PFSK-1 (cell line): Measurements from ENCODE around the gene TIMM21.

Source experiments
- FOXP2 ChIP-seq: optimal IDR thresholded peaks from 2 replicates; pipeline ENCODE3; 2011; ENCODE audit warnings: borderline replicate concordance, control low read depth, inconsistent platforms; ENCODE audit not compliant: insufficient read depth; ENCODE audit errors: extremely low read length, extremely low read depth
- POLR2AphosphoS5 ChIP-seq: IDR thresholded peaks from 2 replicates; pipeline ENCODE4 v1.6.1; 2012; ENCODE audit warnings: low read depth, mild to moderate bottlenecking, control low read depth, low read length, moderate library complexity
- SIN3A ChIP-seq: IDR thresholded peaks from 2 replicates; pipeline ENCODE4 v1.6.1; 2012; ENCODE audit warnings: mild to moderate bottlenecking, low read length, moderate library complexity, borderline replicate concordance; ENCODE audit not compliant: insufficient read depth
- TAF1 ChIP-seq: IDR thresholded peaks from 2 replicates; pipeline ENCODE4 v1.6.1; 2012; ENCODE audit warnings: low read length, control low read depth, borderline replicate concordance; ENCODE audit not compliant: insufficient read depth
- TF ChIP-seq, protein P1 (sequence below), 2 experiments: IDR thresholded peaks; 2 replicates each; pipeline versions ENCODE4 v1.6.1 to v1.8.0; 2011 to 2012; ENCODE audit warnings: low read depth in 2 of 2, low read length in 2 of 2, control low read depth in 1 of 2, inconsistent platforms in 1 of 2, mild to moderate bottlenecking in 1 of 2, moderate library complexity in 1 of 2; ENCODE audit not compliant: insufficient read depth in 1 of 2

TIMM21 gene

DNA sequence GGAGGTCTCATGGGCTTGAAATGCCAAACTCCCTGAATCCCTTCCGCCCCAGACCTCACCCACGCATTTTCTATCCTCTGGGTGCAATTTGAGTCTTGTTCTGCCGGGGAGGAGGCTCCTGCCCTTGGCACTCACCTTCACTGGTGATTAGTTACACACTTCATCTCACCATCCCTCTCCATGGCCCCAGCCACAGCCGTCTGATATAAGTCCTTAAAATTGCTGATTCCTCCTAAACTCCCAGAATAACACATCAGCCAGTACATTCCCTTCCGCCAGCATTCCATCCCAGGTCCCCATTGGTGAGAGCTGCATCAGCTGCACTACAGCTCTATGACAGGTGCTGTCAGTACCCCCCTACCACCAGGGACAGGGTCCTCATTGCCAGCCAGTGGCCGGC is 3.9 kb downstream of the TIMM21 start:
- TF ChIP-seq TAF1 (no peak), FOXP2 (no peak), SIN3A (no peak), POLR2AphosphoS5 (no peak)
- TF ChIP-seq, protein P1, sequence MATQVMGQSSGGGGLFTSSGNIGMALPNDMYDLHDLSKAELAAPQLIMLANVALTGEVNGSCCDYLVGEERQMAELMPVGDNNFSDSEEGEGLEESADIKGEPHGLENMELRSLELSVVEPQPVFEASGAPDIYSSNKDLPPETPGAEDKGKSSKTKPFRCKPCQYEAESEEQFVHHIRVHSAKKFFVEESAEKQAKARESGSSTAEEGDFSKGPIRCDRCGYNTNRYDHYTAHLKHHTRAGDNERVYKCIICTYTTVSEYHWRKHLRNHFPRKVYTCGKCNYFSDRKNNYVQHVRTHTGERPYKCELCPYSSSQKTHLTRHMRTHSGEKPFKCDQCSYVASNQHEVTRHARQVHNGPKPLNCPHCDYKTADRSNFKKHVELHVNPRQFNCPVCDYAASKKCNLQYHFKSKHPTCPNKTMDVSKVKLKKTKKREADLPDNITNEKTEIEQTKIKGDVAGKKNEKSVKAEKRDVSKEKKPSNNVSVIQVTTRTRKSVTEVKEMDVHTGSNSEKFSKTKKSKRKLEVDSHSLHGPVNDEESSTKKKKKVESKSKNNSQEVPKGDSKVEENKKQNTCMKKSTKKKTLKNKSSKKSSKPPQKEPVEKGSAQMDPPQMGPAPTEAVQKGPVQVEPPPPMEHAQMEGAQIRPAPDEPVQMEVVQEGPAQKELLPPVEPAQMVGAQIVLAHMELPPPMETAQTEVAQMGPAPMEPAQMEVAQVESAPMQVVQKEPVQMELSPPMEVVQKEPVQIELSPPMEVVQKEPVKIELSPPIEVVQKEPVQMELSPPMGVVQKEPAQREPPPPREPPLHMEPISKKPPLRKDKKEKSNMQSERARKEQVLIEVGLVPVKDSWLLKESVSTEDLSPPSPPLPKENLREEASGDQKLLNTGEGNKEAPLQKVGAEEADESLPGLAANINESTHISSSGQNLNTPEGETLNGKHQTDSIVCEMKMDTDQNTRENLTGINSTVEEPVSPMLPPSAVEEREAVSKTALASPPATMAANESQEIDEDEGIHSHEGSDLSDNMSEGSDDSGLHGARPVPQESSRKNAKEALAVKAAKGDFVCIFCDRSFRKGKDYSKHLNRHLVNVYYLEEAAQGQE (IDR thresholded peaks at IDR 0.05; ENCODE audit: insufficient read depth in 1 of 2, low read depth in 2 of 2, low read length in 2 of 2), result no peak

DNA sequence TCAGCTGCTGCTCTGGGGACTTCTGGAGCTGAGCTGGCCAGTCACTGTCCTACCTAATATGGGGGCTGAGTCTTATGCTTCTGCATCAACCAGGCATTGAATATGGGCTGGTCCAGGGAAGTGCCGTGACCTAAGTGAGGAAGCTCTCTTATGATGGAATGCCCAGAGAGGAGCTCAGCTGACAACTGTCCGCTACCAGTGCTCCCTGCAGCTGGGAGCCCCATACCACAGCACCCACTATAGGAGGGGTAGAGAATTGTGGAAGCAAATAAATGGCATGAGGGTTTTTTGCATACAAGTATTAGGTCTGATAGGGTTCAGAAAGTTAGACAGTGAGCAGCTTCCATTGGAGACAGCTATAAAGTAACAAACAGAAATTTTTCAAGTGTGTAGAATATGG is 4.5 kb downstream of the TIMM21 start:
- TF ChIP-seq TAF1 (no peak), FOXP2 (no peak)
- TF ChIP-seq, protein P1 (IDR thresholded peaks at IDR 0.05; ENCODE audit: insufficient read depth in 1 of 2, low read depth in 2 of 2, low read length in 2 of 2), result no peak

DNA sequence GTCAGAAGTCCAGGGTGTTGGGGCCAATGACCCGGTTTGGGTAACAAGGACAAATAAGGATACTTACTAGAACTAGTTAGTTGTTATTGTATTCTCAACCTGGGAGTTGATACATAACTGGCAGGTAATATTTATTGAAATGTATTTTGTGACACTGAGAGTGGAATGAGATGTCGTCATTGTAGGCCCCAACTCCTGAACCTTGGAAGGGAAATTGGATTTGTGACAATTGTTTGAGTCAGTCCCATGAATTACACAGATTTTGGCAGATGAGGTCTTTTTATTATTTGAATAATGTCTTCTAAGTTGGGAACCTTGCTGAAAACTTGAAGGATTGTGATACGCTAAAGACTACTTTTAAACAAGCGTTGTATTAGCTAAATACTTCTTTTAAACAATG is 5.1 kb downstream of the TIMM21 start:
- TF ChIP-seq FOXP2 (no peak), SIN3A (no peak), POLR2AphosphoS5 (no peak), TAF1 (no peak)
- TF ChIP-seq, protein P1 (IDR thresholded peaks at IDR 0.05; ENCODE audit: insufficient read depth in 1 of 2, low read depth in 2 of 2, low read length in 2 of 2), result no peak

DNA sequence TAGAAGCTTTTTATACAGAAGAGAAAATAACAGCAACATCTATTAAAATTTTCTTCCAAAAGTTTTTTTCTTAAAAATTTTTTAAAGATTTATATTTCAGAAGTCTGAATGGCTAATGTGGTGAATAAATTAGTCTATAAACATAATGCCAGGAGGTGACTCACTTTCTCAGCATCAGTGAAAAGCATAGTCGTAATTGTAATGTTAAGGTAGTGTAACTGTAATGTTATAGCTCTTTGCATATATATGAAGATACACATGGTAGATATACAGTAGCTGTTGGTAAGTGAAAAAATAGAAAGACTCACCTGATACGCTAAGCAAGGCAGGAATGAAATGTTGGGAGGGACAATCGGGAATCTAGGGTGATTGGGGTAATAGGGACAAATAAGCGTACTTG is 5.5 kb downstream of the TIMM21 start:
- TF ChIP-seq FOXP2 (no peak), SIN3A (no peak), POLR2AphosphoS5 (no peak), TAF1 (no peak)
- TF ChIP-seq, protein P1 (IDR thresholded peaks at IDR 0.05; ENCODE audit: insufficient read depth in 1 of 2, low read depth in 2 of 2, low read length in 2 of 2), result no peak

DNA sequence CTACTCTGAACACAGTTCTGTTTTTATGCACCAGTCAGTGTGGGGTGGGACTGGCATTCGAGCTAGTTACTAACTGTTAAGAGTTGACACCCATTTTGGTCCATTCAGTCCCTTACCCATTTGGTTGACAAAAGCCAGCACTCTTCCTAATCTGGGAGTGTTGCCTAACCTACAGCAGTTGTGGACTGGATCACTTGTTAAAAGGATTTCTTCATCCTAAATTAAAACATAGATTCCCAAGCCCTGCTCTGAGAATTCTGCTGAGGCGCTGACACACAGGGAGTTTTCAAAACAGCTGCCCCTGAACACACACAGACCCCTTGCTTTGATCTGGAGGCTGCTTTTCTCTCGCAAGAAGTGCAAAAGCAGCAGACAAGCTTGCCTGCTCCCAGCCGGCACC is 6.4 kb downstream of the TIMM21 start:
- TF ChIP-seq SIN3A (no peak), TAF1 (no peak), FOXP2 (no peak)
- TF ChIP-seq, protein P1 (IDR thresholded peaks at IDR 0.05; ENCODE audit: insufficient read depth in 1 of 2, low read depth in 2 of 2, low read length in 2 of 2), result no peak
